Adrenal gland (tissue), 12 donors: Measurements from ENCODE around the gene SRR. TPM values are rescaled to one million over a fixed set of nuclear protein-coding genes. Genes with fewer than 3 reads are reported as not detected.

Experiments
- DNase-seq, 7 donors: peaks; one replicate each; pipeline ENCODE4 v3.0.0-alpha.2; 2019 to 2020
- H3K27ac ChIP-seq, 5 donors: fragments of 200-600 bp; sonication (generic) in 4 of 5; 1 replicate in 3 of 5; 2 replicates in 2 of 5; pipeline versions ENCODE4 v1.5.1 to v1.8.0; 2016 to 2020; ENCODE audit warnings: mild to moderate bottlenecking in 1 of 5
- H3K27me3 ChIP-seq: fragments of 200-600 bp; 2 replicates; pipeline ENCODE4 v1.8.0; 2021
- H3K36me3 ChIP-seq, 2 donors: fragments of 200-600 bp; replicated peaks in 1 of 2; 1 replicate in 1 of 2; 2 replicates in 1 of 2; pipeline versions ENCODE4 v1.5.1 to v1.8.0; 2018 to 2022
- H3K4me1 ChIP-seq, 2 donors: fragments of 200-600 bp; replicated peaks in 1 of 2; 1 replicate in 1 of 2; 2 replicates in 1 of 2; pipeline versions ENCODE4 v1.5.1 to v1.8.0; 2018 to 2021
- H3K4me3 ChIP-seq, 4 donors: fragments of 200-600 bp; sonication (generic) in 3 of 4; one replicate each; pipeline ENCODE4 v1.5.1; 2016 to 2018
- H3K9me3 ChIP-seq, 3 donors: fragments of 200-600 bp; sonication (generic) in 1 of 3; replicated peaks in 1 of 3; 1 replicate in 2 of 3; 2 replicates in 1 of 3; pipeline versions ENCODE4 v1.5.1 to v1.8.0; 2016 to 2021
- CTCF ChIP-seq, 6 experiments: fragments of 450-650 bp in 4 of 6; fragments of 200-600 bp in 2 of 6; sonication (generic) in 1 of 6; IDR thresholded peaks; 1 replicate in 5 of 6; 2 replicates in 1 of 6; pipeline versions ENCODE4 v1.5.1 to v1.8.0; 2016 to 2021; ENCODE audit warnings: antibody characterized with exemption in 6 of 6, mild to moderate bottlenecking in 2 of 6, moderate library complexity in 1 of 6
- POLR2A ChIP-seq, 2 donors: fragments of 450-650 bp; IDR thresholded peaks; one replicate each; pipeline ENCODE4 v1.6.1; 2017; ENCODE audit warnings: antibody characterized with exemption in 2 of 2, mild to moderate bottlenecking in 2 of 2, moderate library complexity in 1 of 2
- WGBS, 4 donors: extraction: QIAGEN DNeasy Blood & Tissue Kit in 2 of 4; methylation state at CpG; one replicate each; pipeline versions ENCODE4 v1.1.5 to v1.1.7; 2013 to 2017; 5-methylcytosine and 5-hydroxymethylcytosine counted together
- intact Hi-C, 2 donors: fragments of 100-400 bp; cut with DNase I; formaldehyde crosslinking; loops; one replicate each; pipeline versions ENCODE4 v1.14.1 to v1.15.0; 2022 to 2023
- polyA plus RNA-seq, 3 donors: library from polyadenylated mRNA; stranded (reverse); fragments of 200-250 nt in 2 of 3; fragments of 350-450 nt in 1 of 3; fragmentation: Illumina TruSeq in 1 of 3; extraction: RNeasy Lipid Tissue Mini Kit (QIAGEN cat#74804) in 1 of 3; gene quantifications; one replicate each; pipeline ENCODE4 v1.2.3, GENCODE V29; 2013 to 2014
- total RNA-seq, 9 donors: library from RNA; depleted of rRNA in 4 of 9; stranded (reverse); fragments of >200 nt in 4 of 9; fragments of 120-200 nt in 1 of 9; fragmentation: NEBNext Ultra II Directional in 1 of 9; extraction: Animal tissue kit (Norgen Biotek cat#: 25700) in 1 of 9; gene quantifications; one replicate each; pipeline versions ENCODE4 v1.1.0 to v1.2.4, GENCODE V29; 2013 to 2023
- donor health status: healthy with polysubstance abuse.
- donor health status: Bipolar disorder and iron deficiency.
- donor health status: DM: yes; HTN: yes; CAD: no.
- donor health status: DM: no; HTN: no; CAD: no.
- donor health status: DM: no; HTN: no; CAD: no.
- donor health status: DM: yes; HTN: yes; CAD: no.

Gene SRR
- total and polyA plus RNA-seq, 12 donors: 3.8 to 58.6 (median 17.1) TPM

GRCh38 chr17:2282297-2282873, 21.4 kb upstream of the SRR start:
- TF ChIP-seq POLR2A (IDR thresholded peaks at IDR 0.05): no peak
- TF ChIP-seq CTCF (IDR thresholded peaks at IDR 0.05): peak; percentile 53 to 86 (median 60)
- H3K36me3 ChIP-seq: peaks cover 0 to 55% of the 10 kb centered on the region in 2 donors

GRCh38 chr17:2283302-2283701, 20.4 kb upstream of the SRR start:
- TF ChIP-seq CTCF (IDR thresholded peaks at IDR 0.05): no peak
- TF ChIP-seq POLR2A (IDR thresholded peaks at IDR 0.05): no peak
- Histone ChIP-seq H3K9me3 (no peaks in the 10 kb centered on the region), H3K4me3 (no peak overlapping the region), H3K36me3 (peaks cover 0 to 60% of the 10 kb centered on the region in 2 donors), H3K27me3 (no peaks in the 10 kb centered on the region), H3K27ac (no peak overlapping the region), H3K4me1 (no peaks in the 10 kb centered on the region)
- 60 to 100% (median 81%) methylated on average over 1 to 7 of the region's 7 CpGs for WGBS, 4 donors
- DNase-seq: peak in 2 of 7 donors; percentile 16 to 66
- intact Hi-C loops: loop anchor here (5.0 to 10.0 kb wide), 3 partner anchors 226 to 379 kb away; partner anchors contain the start of gene HIC1 (in 2 of the 2)

More at GRCh38 chr17:2282297-2282873, 21.4 kb upstream of the SRR start:
- no peaks in the 10 kb centered on the region for H3K9me3 ChIP-seq
- WGBS, 4 donors: 47 to 60% (median 57%) methylated on average over 6 to 7 of the region's 7 CpGs
- intact Hi-C loops: loop anchor here (5.0 to 10.0 kb wide), 3 partner anchors 225 to 378 kb away; partner anchors contain the start of gene HIC1 (in 2 of the 2)
- DNase-seq: peak in 1 of 7 donors; percentile 30
- no peaks in the 10 kb centered on the region for H3K4me1 ChIP-seq
- no peak overlapping the region for H3K4me3 ChIP-seq
- H3K27ac ChIP-seq: peak overlapping the region in 2 of 5 donors; percentile 4 to 33
- H3K27me3 ChIP-seq: no peaks in the 10 kb centered on the region

GRCh38 chr17:2289878-2290478, 13.8 kb upstream of the SRR start:
- peaks cover 0 to 62% of the 10 kb centered on the region in 2 donors for H3K36me3 ChIP-seq
- H3K9me3 ChIP-seq: no peaks in the 10 kb centered on the region
- H3K27me3 ChIP-seq: no peaks in the 10 kb centered on the region
- 90 to 96% (median 94%) methylated on average over 5 of the region's 5 CpGs for WGBS, 4 donors
- DNase-seq: no peak
- no peaks in the 10 kb centered on the region for H3K4me1 ChIP-seq
- intact Hi-C loops: loop anchor here (10.0 kb wide), 2 partner anchors 235 to 385 kb away; partner anchors contain the start of gene HIC1 (in 1 of the 2)
- no peak overlapping the region for H3K27ac ChIP-seq
- TF ChIP-seq POLR2A (IDR thresholded peaks at IDR 0.05) (no peak), CTCF (IDR thresholded peaks at IDR 0.05) (no peak)
- H3K4me3 ChIP-seq: no peak overlapping the region

- intact Hi-C loops: no loop called here
- no peak for DNase-seq
- Histone ChIP-seq H3K4me3 (no peak overlapping the region), H3K27me3 (no peaks in the 10 kb centered on the region), H3K9me3 (no peaks in the 10 kb centered on the region), H3K27ac (no peak overlapping the region), H3K36me3 (peaks cover 0 to 71% of the 10 kb centered on the region in 2 donors), H3K4me1 (no peaks in the 10 kb centered on the region)
- TF ChIP-seq CTCF (IDR thresholded peaks at IDR 0.05) (no peak), POLR2A (IDR thresholded peaks at IDR 0.05) (no peak)
- 85 to 90% (median 87%) methylated on average over 2 of the region's 2 CpGs for WGBS, 4 donors
Measured at GRCh38 chr17:2292100-2292499, 11.7 kb upstream of the SRR start.
